Chondrocyte (in vitro differentiated cells): ENCODE results near the gene PRR35. TPM values are rescaled to one million over a fixed set of nuclear protein-coding genes. Genes with fewer than 3 reads are reported as not detected.

Source experiments
- DNase-seq: peaks from one replicate; pipeline ENCODE4 v3.0.0; 2021; ENCODE audit warnings: mixed read lengths, low spot score
- H3K27ac Mint-ChIP-seq: one replicate; pipeline ENCODE4 v1.8.0; 2021; ENCODE audit warnings: mild to moderate bottlenecking, moderate library complexity, mixed read lengths; ENCODE audit not compliant: unreplicated experiment
- H3K27me3 Mint-ChIP-seq: 2 replicates; pipeline ENCODE4 v1.8.0; 2021; ENCODE audit warnings: low read depth, mixed read lengths
- H3K36me3 Mint-ChIP-seq: 2 replicates; pipeline ENCODE4 v1.8.0; 2021; ENCODE audit warnings: low read depth, mixed read lengths
- H3K4me1 Mint-ChIP-seq: 2 replicates; pipeline ENCODE4 v1.8.0; 2021; ENCODE audit warnings: low read depth, mild to moderate bottlenecking, mixed read lengths
- H3K4me3 Mint-ChIP-seq: one replicate; pipeline ENCODE4 v1.8.0; 2021; ENCODE audit warnings: mild to moderate bottlenecking, moderate library complexity, mixed read lengths; ENCODE audit not compliant: unreplicated experiment
- H3K9me3 Mint-ChIP-seq: 2 replicates; pipeline ENCODE4 v1.8.0; 2021; ENCODE audit warnings: low read depth, mixed read lengths
- CTCF ChIP-seq: fragments of 200-600 bp; sonication (generic); IDR thresholded peaks from 2 replicates; pipeline ENCODE4 v1.5.0; 2021; ENCODE audit warnings: antibody characterized with exemption, mild to moderate bottlenecking, moderate library complexity
- microRNA-seq: library from miRNA; unstranded; fragments of <30 nt; microRNA quantifications from one replicate; pipeline ENCODE4 v1.2.0, GENCODE V29; 2020; ENCODE audit warnings: borderline number of aligned reads
- total RNA-seq: library from RNA; stranded (reverse); gene quantifications from 3 replicates; pipeline ENCODE4 v1.2.1, GENCODE V29; 2021

Gene PRR35
- total RNA-seq, 1 donor from 2014 or later: not detected

GRCh38 chr16:609316-609715, 49.1 kb downstream of the PRR35 start:
- Mint-ChIP-seq H3K4me1 (peaks cover 2% of the 10 kb centered on the region), H3K36me3 (no peaks in the 10 kb centered on the region), H3K4me3 (no peak overlapping the region), H3K27me3 (no peaks in the 10 kb centered on the region), H3K27ac (peak overlapping the region; percentile 59), H3K9me3 (no peaks in the 10 kb centered on the region)
- TF ChIP-seq CTCF: no peak
- DNase-seq: no peak

- no peak for TF ChIP-seq CTCF
- Mint-ChIP-seq H3K36me3 (no peaks in the 10 kb centered on the region), H3K27me3 (no peaks in the 10 kb centered on the region), H3K9me3 (no peaks in the 10 kb centered on the region), H3K27ac (no peak overlapping the region), H3K4me1 (peaks cover 2% of the 10 kb centered on the region), H3K4me3 (no peak overlapping the region)
- DNase-seq: no peak
Measured at GRCh38 chr16:609984-610383, 49.8 kb downstream of the PRR35 start.

DNA sequence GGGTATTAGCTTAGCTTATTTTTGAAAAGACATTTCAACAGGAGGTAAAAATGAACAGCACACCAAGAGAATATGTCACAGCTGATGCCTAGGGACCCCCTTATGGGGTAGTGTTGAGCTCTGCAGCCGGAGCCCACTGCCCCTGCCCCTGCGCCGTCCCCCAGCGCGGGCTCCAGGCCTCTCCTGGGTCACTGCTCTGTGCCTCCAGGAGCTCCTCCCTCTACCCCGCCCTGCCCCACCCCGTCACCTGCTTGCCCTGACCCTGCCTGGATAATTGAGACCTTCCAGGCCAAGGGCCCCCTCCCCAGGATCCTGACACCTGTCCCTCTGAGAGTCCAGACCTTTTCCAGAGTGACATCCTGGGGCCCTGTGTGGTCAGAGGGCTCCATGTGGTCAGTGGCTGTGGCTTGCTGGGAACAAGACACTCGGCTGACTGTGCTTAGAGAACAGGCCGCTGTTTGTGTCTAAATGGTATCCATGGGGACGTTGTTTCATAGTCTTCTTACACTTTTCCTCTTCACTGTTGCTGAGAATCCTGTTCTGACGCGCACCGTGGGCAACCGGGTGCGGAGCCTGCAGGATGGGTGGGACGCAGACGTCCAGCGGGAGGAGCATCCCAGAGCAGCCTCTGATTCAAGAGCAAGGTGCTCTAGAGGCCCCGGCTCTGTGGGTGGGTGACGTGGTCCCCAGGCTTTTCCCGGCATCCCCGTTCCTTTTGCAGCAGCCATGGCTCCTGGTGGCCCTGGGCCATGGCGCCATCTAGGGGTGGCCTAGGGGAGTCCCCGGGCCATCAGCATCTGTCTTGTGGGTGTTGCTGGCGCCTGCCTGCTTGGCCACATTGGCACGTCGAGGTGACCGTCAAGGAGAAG, 50.6 kb downstream of the PRR35 start:
- Mint-ChIP-seq H3K4me1 (peaks cover 2% of the 10 kb centered on the region), H3K27me3 (no peaks in the 10 kb centered on the region), H3K36me3 (no peaks in the 10 kb centered on the region), H3K9me3 (no peaks in the 10 kb centered on the region), H3K27ac (no peak overlapping the region), H3K4me3 (no peak overlapping the region)
- TF ChIP-seq CTCF: peak; percentile 74
- no peak for DNase-seq

- H3K4me1 Mint-ChIP-seq: peaks cover 2% of the 10 kb centered on the region
- no peak for TF ChIP-seq CTCF
Measured at GRCh38 chr16:615122-615521, 54.9 kb downstream of the PRR35 start.

More at GRCh38 chr16:615122-615521, 54.9 kb downstream of the PRR35 start:
- no peak overlapping the region for H3K27ac Mint-ChIP-seq
- no peak overlapping the region for H3K4me3 Mint-ChIP-seq
- no peak for DNase-seq
- H3K9me3 Mint-ChIP-seq: no peaks in the 10 kb centered on the region
- no peaks in the 10 kb centered on the region for H3K27me3 Mint-ChIP-seq
- H3K36me3 Mint-ChIP-seq: no peaks in the 10 kb centered on the region

Small RNA genes lying within 50 kb of the gene (microRNA-seq; reads per million reads assigned to microRNA genes)
- gene MIR3176: 3.9 reads per million
- not detected for gene MIR5587

Other genes with a start within 250 kb of the PRR35 start
- gene AXIN1, start 207.7 kb upstream of the PRR35 start, total RNA-seq: 19.8 to 27.2 TPM (median 26.9 TPM) in 3 replicates
- 53.4 to 57.7 TPM (median 54.7 TPM) in 3 replicates for gene MRPL28, start 189.9 kb upstream of the PRR35 start, total RNA-seq
- gene PGAP6, start 178.4 kb upstream of the PRR35 start, total RNA-seq: 49.5 to 61.2 TPM (median 59.7 TPM) in 3 replicates
- 176 to 246 TPM (median 231 TPM) in 3 replicates for gene NME4, start 163.2 kb upstream of the PRR35 start, total RNA-seq
- gene DECR2, start 158.5 kb upstream of the PRR35 start, total RNA-seq: 21.8 to 25.1 TPM (median 22.2 TPM) in 3 replicates
- gene RAB11FIP3, start 134.7 kb upstream of the PRR35 start, total RNA-seq: 41.9 to 52.4 TPM (median 45.1 TPM) in 3 replicates
- gene CAPN15, start 32.7 kb upstream of the PRR35 start, total RNA-seq: 28.8 to 32.0 TPM (median 29.7 TPM) in 3 replicates
- gene NHLRC4, start 6.6 kb downstream of the PRR35 start, total RNA-seq: not detected in 3 replicates
- 34.1 to 57.1 TPM (median 37.3 TPM) in 3 replicates for gene PIGQ, start 9.6 kb downstream of the PRR35 start, total RNA-seq
- 15.2 to 19.6 TPM (median 19.6 TPM) in 3 replicates for gene RAB40C, start 29.7 kb downstream of the PRR35 start, total RNA-seq
- 0.36 to 0.56 TPM (median 0.47 TPM) in 3 replicates for gene WFIKKN1, start 70.6 kb downstream of the PRR35 start, total RNA-seq
- gene METTL26, start 75.9 kb downstream of the PRR35 start, total RNA-seq: 58.9 to 68.5 TPM (median 68.1 TPM) in 3 replicates
- 10.4 to 16.9 TPM (median 15.3 TPM) in 3 replicates for gene MCRIP2, start 81.4 kb downstream of the PRR35 start, total RNA-seq
- 17.0 to 36.6 TPM (median 19.2 TPM) in 3 replicates for gene WDR90, start 89.0 kb downstream of the PRR35 start, total RNA-seq
- gene RHOT2, start 107.7 kb downstream of the PRR35 start, total RNA-seq: 101 to 109 TPM (median 106 TPM) in 3 replicates
- gene RHBDL1, start 115.3 kb downstream of the PRR35 start, total RNA-seq: 1.9 to 3.5 TPM (median 3.0 TPM) in 3 replicates
- 89.7 to 139 TPM (median 96.1 TPM) in 3 replicates for gene STUB1, start 120.0 kb downstream of the PRR35 start, total RNA-seq
- gene JMJD8, start 123.9 kb downstream of the PRR35 start, total RNA-seq: 38.8 to 56.5 TPM (median 39.2 TPM) in 3 replicates
- 12.6 to 17.7 TPM (median 13.7 TPM) in 3 replicates for gene WDR24, start 130.0 kb downstream of the PRR35 start, total RNA-seq
- gene FBXL16, start 145.4 kb downstream of the PRR35 start, total RNA-seq: 0.53 to 0.87 TPM (median 0.82 TPM) in 3 replicates
- gene METRN, start 154.7 kb downstream of the PRR35 start, total RNA-seq: 50.7 to 62.3 TPM (median 58.5 TPM) in 3 replicates
- 31.6 to 42.4 TPM (median 38.2 TPM) in 3 replicates for gene ANTKMT, start 160.8 kb downstream of the PRR35 start, total RNA-seq
- 1.8 to 3.9 TPM (median 2.5 TPM) in 3 replicates for gene CCDC78, start 166.0 kb downstream of the PRR35 start, total RNA-seq
- 7.9 to 20.6 TPM (median 15.0 TPM) in 3 replicates for gene HAGHL, start 166.7 kb downstream of the PRR35 start, total RNA-seq
- 20.5 to 26.6 TPM (median 22.1 TPM) in 3 replicates for gene CIAO3, start 180.6 kb downstream of the PRR35 start, total RNA-seq
- 0.41 TPM in 1 of 3 replicates, not detected in the others for gene MSLN, start 200.3 kb downstream of the PRR35 start, total RNA-seq
- 17.6 to 21.6 TPM (median 19.6 TPM) in 3 replicates for gene RPUSD1, start 228.0 kb downstream of the PRR35 start, total RNA-seq
- 12.8 to 35.9 TPM (median 13.3 TPM) in 3 replicates for gene CHTF18, start 228.2 kb downstream of the PRR35 start, total RNA-seq
- gene GNG13, start 240.3 kb downstream of the PRR35 start, total RNA-seq: not detected in 3 replicates